ENCODE results near the gene BBX.

BBX gene

DNA sequence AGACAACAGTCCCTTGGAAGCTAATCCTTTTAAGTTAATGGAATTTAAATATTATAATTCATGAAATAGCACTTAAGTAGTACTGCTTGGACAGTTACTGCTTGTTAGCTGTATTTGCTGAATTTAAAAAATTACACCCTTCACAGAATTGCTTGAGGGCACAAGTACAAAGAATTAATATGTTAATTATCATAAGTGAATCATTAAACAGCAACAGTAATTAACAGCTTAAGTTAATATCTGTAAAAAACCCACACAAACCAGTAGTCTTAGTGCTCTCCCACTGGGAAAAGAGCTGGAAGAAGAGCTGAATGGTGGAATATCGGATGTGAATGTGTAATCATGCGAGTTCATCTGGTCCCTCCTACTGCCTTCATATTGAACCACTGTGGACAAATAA, 336.1 kb downstream of the BBX start:
- no peak for DNase-seq (ENCODE audit: low read depth)
- TF ChIP-seq, protein P1, sequence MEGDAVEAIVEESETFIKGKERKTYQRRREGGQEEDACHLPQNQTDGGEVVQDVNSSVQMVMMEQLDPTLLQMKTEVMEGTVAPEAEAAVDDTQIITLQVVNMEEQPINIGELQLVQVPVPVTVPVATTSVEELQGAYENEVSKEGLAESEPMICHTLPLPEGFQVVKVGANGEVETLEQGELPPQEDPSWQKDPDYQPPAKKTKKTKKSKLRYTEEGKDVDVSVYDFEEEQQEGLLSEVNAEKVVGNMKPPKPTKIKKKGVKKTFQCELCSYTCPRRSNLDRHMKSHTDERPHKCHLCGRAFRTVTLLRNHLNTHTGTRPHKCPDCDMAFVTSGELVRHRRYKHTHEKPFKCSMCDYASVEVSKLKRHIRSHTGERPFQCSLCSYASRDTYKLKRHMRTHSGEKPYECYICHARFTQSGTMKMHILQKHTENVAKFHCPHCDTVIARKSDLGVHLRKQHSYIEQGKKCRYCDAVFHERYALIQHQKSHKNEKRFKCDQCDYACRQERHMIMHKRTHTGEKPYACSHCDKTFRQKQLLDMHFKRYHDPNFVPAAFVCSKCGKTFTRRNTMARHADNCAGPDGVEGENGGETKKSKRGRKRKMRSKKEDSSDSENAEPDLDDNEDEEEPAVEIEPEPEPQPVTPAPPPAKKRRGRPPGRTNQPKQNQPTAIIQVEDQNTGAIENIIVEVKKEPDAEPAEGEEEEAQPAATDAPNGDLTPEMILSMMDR (IDR thresholded peaks at IDR 0.05; ENCODE audit: insufficient read depth, low read depth, low read length, missing control alignments): no peak

More for the DNA sequence above, 336.1 kb downstream of the BBX start:
- H3K4me3 ChIP-seq (ENCODE audit: low read depth, low read length): no peak overlapping the region

Measured in GM12865 (cell line).